IMR-90 (cell line): ENCODE measurements around the gene DSTYK. TPM values are rescaled to one million over a fixed set of nuclear protein-coding genes. Genes with fewer than 3 reads are reported as not detected.

Experiments used
- ATAC-seq: fragments of 200-7000 bp; cut with Tn5 transposase; 2 replicates; pipeline ENCODE4 v1.9.1; 2020; ENCODE audit warnings: low read depth, mild to moderate bottlenecking, moderate library complexity
- BruUV-seq: library from RNA; stranded (reverse); fragments of 400-500 nt; replicated peaks from 2 replicates; lab custom pipeline; 2021; lab: Mats Ljungman, UMichigan
- CTCF ChIA-PET: fragments of 300-600 bp; formaldehyde crosslinking; extraction: SDS; loops from one replicate; lab custom pipeline; 2021; ENCODE audit warnings: antibody characterized with exemption; lab: Yijun Ruan, JAX
- POLR2A ChIA-PET: fragments of 300-600 bp; sonication (Branson Sonifier 250); formaldehyde crosslinking; loops from one replicate; lab custom pipeline; 2022; ENCODE audit warnings: antibody characterized with exemption; ENCODE audit not compliant: unreplicated experiment; lab: Charles Lee
- DNase-seq: peaks from one replicate; pipeline ENCODE4 v3.0.0; 2013
- H2AFZ ChIP-seq: replicated peaks from 2 replicates; pipeline ENCODE3; 2013; ENCODE audit warnings: low read length, mild to moderate bottlenecking; ENCODE audit not compliant: poor library complexity
- H2AK5ac ChIP-seq: 2 replicates; pipeline ENCODE4 v1.6.1; 2013; ENCODE audit warnings: low read depth, low read length, inconsistent platforms
- H2AK9ac ChIP-seq: replicated peaks from 2 replicates; pipeline ENCODE3; 2013; ENCODE audit warnings: mild to moderate bottlenecking, low read depth, low read length, moderate library complexity; ENCODE audit not compliant: poor library complexity
- H2BK120ac ChIP-seq: 2 replicates; pipeline ENCODE4 v1.6.1; 2013; ENCODE audit warnings: low read depth, low read length, inconsistent platforms
- H2BK15ac ChIP-seq: 3 replicates; pipeline ENCODE4 v1.6.1; 2013; ENCODE audit warnings: low read depth, low read length, inconsistent platforms
- H2BK20ac ChIP-seq: 2 replicates; pipeline ENCODE4 v1.6.1; 2013; ENCODE audit warnings: low read depth, mild to moderate bottlenecking, inconsistent platforms, low read length, moderate library complexity
- H2BK5ac ChIP-seq: 2 replicates; pipeline ENCODE4 v1.6.1; 2013; ENCODE audit warnings: mild to moderate bottlenecking, low read depth, low read length, inconsistent platforms; ENCODE audit not compliant: poor library complexity, severe bottlenecking
- H3K14ac ChIP-seq: replicated peaks from 2 replicates; pipeline ENCODE4 v1.6.1; 2013; ENCODE audit warnings: low read depth, low read length, inconsistent platforms
- H3K18ac ChIP-seq: 2 replicates; pipeline ENCODE4 v1.6.1; 2013; ENCODE audit warnings: low read depth, low read length, control low read depth
- H3K23ac ChIP-seq: 2 replicates; pipeline ENCODE4 v1.6.1; 2013; ENCODE audit warnings: low read depth, low read length, inconsistent platforms
- H3K27ac ChIP-seq: 2 replicates; pipeline ENCODE4 v1.5.1; 2013; ENCODE audit warnings: mild to moderate bottlenecking, control low read depth, low read length; ENCODE audit not compliant: insufficient read depth
- H3K27me3 ChIP-seq: 2 replicates; pipeline ENCODE4 v1.6.1; 2013; ENCODE audit warnings: low read length; ENCODE audit not compliant: control insufficient read depth, insufficient read depth
- H3K36me3 ChIP-seq: 2 replicates; pipeline ENCODE4 v1.6.1; 2013; ENCODE audit warnings: low read length, mixed read lengths; ENCODE audit not compliant: control insufficient read depth, insufficient read depth
- H3K4ac ChIP-seq: 2 replicates; pipeline ENCODE4 v1.6.1; 2013; ENCODE audit warnings: low read depth, low read length, inconsistent platforms
- H3K4me1 ChIP-seq: 2 replicates; pipeline ENCODE4 v1.6.1; 2013; ENCODE audit warnings: low read length, mixed read lengths; ENCODE audit not compliant: control insufficient read depth, insufficient read depth
- H3K4me2 ChIP-seq: 2 replicates; pipeline ENCODE4 v1.6.1; 2013; ENCODE audit warnings: low read depth, mild to moderate bottlenecking, control low read depth, low read length, moderate library complexity
- H3K4me3 ChIP-seq: 2 replicates; pipeline ENCODE4 v1.5.1; 2013; ENCODE audit warnings: low read depth, mild to moderate bottlenecking, control low read depth, low read length, moderate library complexity; ENCODE audit not compliant: insufficient read depth
- H3K56ac ChIP-seq: 2 replicates; pipeline ENCODE4 v1.6.1; 2013; ENCODE audit warnings: low read length, inconsistent platforms; ENCODE audit not compliant: insufficient read depth; ENCODE audit errors: extremely low read depth
- H3K79me1 ChIP-seq, 2 experiments: 2 replicates each; pipeline ENCODE4 v1.6.1; 2013; ENCODE audit warnings: low read length in 2 of 2, inconsistent platforms in 1 of 2, low read depth in 1 of 2
- H3K9ac ChIP-seq: 2 replicates; pipeline ENCODE4 v1.6.1; 2013; ENCODE audit warnings: low read depth, low read length, control low read depth
- H3K9me1 ChIP-seq: 2 replicates; pipeline ENCODE4 v1.6.1; 2013; ENCODE audit warnings: low read length, inconsistent platforms; ENCODE audit not compliant: insufficient read depth
- H3K9me3 ChIP-seq: 2 replicates; pipeline ENCODE4 v1.6.1; 2013; ENCODE audit warnings: low read length; ENCODE audit not compliant: control insufficient read depth, insufficient read depth
- H4K20me1 ChIP-seq: 2 replicates; pipeline ENCODE4 v1.6.1; 2013; ENCODE audit warnings: low read length, inconsistent platforms; ENCODE audit not compliant: insufficient read depth
- H4K5ac ChIP-seq: 2 replicates; pipeline ENCODE4 v1.6.1; 2013; ENCODE audit warnings: mild to moderate bottlenecking, low read depth, low read length, control low read depth
- H4K8ac ChIP-seq, 2 experiments: 2 replicates each; pipeline ENCODE4 v1.6.1; 2013; ENCODE audit warnings: low read depth in 2 of 2, low read length in 2 of 2, control low read depth in 1 of 2, inconsistent platforms in 1 of 2
- H4K91ac ChIP-seq: 2 replicates; pipeline ENCODE4 v1.6.1; 2013; ENCODE audit warnings: low read depth, low read length, inconsistent platforms; ENCODE audit not compliant: insufficient read depth
- BHLHE40 ChIP-seq: fragments of 150-350 bp; IDR thresholded peaks from 2 replicates; pipeline ENCODE4 v1.6.1; 2016; ENCODE audit warnings: mild to moderate bottlenecking, low read depth, low read length
- CEBPB ChIP-seq: IDR thresholded peaks from 2 replicates; pipeline ENCODE4 v1.6.1; 2012; ENCODE audit warnings: low read depth, low read length, improper control_type of control experiment
- CHD1 ChIP-seq: IDR thresholded peaks from 2 replicates; pipeline ENCODE4 v1.6.1; 2012; ENCODE audit warnings: low read depth, low read length, improper control_type of control experiment
- FOS ChIP-seq: fragments of 150-350 bp; IDR thresholded peaks from 2 replicates; pipeline ENCODE4 v1.6.1; 2016; ENCODE audit warnings: low read depth, low read length
- MAFK ChIP-seq: IDR thresholded peaks from 2 replicates; pipeline ENCODE4 v1.6.1; 2012; ENCODE audit warnings: low read depth, low read length, improper control_type of control experiment
- MXI1 ChIP-seq: IDR thresholded peaks from 2 replicates; pipeline ENCODE4 v1.6.1; 2012; ENCODE audit warnings: low read depth, mild to moderate bottlenecking, low read length, moderate library complexity, borderline replicate concordance
- NFE2L2 ChIP-seq: fragments of 150-350 bp; IDR thresholded peaks from 2 replicates; pipeline ENCODE4 v1.6.1; 2016; ENCODE audit warnings: low read depth, mild to moderate bottlenecking, low read length
- POLR2A ChIP-seq: IDR thresholded peaks from 2 replicates; pipeline ENCODE4 v1.6.1; 2012; ENCODE audit warnings: mild to moderate bottlenecking, low read depth, low read length
- RAD21 ChIP-seq: IDR thresholded peaks from 2 replicates; pipeline ENCODE4 v1.6.1; 2012; ENCODE audit warnings: low read length, improper control_type of control experiment
- SMC3 ChIP-seq: fragments of 150-350 bp; IDR thresholded peaks from 2 replicates; pipeline ENCODE4 v1.6.1; 2016; ENCODE audit warnings: low read depth, mild to moderate bottlenecking, antibody characterized with exemption, low read length, moderate library complexity
- USF2 ChIP-seq: fragments of 150-350 bp; IDR thresholded peaks from 2 replicates; pipeline ENCODE4 v1.6.1; 2017; ENCODE audit warnings: mild to moderate bottlenecking, antibody characterized with exemption, low read length, low read depth
- WGBS, 2 experiments: methylation state at CpG; one replicate each; pipeline versions ENCODE4 v1.1.5 to v1.1.7; 2013; ENCODE audit warnings: missing lambda C conversion rate in 2 of 2; ENCODE audit not compliant: insufficient read length in 1 of 2; ENCODE audit errors: extremely low coverage in 2 of 2; 5-methylcytosine and 5-hydroxymethylcytosine counted together
- dilution Hi-C: fragments of 300-500 bp; cut with HindIII; formaldehyde crosslinking; loops from one replicate; pipeline ENCODE4 v1.14.3; 2018; ENCODE audit warnings: low sequenced_read_pairs; ENCODE audit not compliant: unreplicated experiment
- in situ Hi-C: fragments of 300-500 bp; cut with MboI; formaldehyde crosslinking; loops from 3 replicates; pipeline ENCODE4 v1.14.3; 2019; ENCODE audit warnings: low sequenced_read_pairs, inconsistent platforms, mixed read lengths
- intact Hi-C: fragments of 100-400 bp; cut with micrococcal nuclease; formaldehyde crosslinking; loops from 2 replicates; pipeline ENCODE4 v1.10.0; 2022
- polyA plus RNA-seq, 3 experiments: library from polyadenylated mRNA; depleted of rRNA; stranded (reverse); fragments of >200 nt; gene quantifications; 2 replicates each; pipeline ENCODE4 v1.2.3, GENCODE V29; 2012; ENCODE audit warnings: low replicate concordance in 1 of 3
- total RNA-seq: library from RNA; depleted of rRNA; stranded (reverse); fragments of >200 nt; gene quantifications from 2 replicates; pipeline ENCODE4 v1.2.3, GENCODE V29; 2012
- TF ChIP-seq, protein P1 (sequence below): conservative IDR thresholded peaks from 2 replicates; pipeline ENCODE4 v1.5.1; 2012; ENCODE audit warnings: mild to moderate bottlenecking, low read depth, low read length, improper control_type of control experiment
- TF ChIP-seq, protein P2 (sequence below): fragments of 150-350 bp; IDR thresholded peaks from 2 replicates; pipeline ENCODE4 v1.6.1; 2016; ENCODE audit warnings: low read depth, mild to moderate bottlenecking, low read length, moderate library complexity, borderline replicate concordance

Gene DSTYK
- total and polyA plus RNA-seq, 2 of the 4 experiments (the other 2 are of a cell fraction): 8.0 to 18.3 TPM

DNA sequence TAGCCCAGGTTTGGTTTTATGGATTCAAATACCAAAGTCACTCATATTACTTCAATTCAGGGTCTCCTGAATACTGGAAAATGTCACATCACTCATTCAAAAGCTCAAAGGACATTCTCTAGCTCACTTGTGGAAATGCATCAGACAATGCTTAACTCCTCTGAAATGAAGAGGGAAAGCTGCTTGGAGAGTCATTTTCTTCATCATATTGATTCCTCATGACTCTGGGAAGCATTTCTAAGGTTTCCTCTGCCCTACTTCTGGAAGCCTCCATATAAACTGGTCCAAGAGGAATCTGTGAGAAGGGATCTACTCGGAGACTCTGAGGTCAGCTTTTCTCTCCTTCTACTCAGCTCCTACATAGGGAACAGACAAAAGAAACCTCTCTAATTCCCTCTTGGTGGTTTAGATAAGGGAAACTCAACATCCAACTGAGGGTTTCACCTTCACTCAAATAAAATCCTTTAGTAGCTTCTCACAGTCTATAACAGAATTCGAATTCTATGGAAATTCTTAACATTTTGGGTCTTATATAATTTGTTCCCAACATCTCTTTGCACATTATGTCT is 53.4 kb downstream of the DSTYK start:
- Histone ChIP-seq H3K4ac (no peak overlapping the region), H3K4me1 (no peaks in the 10 kb centered on the region), H4K91ac (no peak overlapping the region), H3K56ac (no peak overlapping the region), H2BK15ac (no peak overlapping the region), H4K5ac (no peak overlapping the region), H2BK20ac (no peak overlapping the region), H3K4me2 (no peak overlapping the region), H2AK9ac (no peak overlapping the region), H2AK5ac (no peak overlapping the region), H4K20me1 (no peaks in the 10 kb centered on the region), H2BK5ac (no peak overlapping the region), H3K9me1 (no peaks in the 10 kb centered on the region), H2AFZ (no peak overlapping the region), H3K27ac (no peak overlapping the region), H3K79me1 (no peaks in the 10 kb centered on the region; a peak in 2 of 4 replicates), H3K9me3 (peaks cover 10% of the 10 kb centered on the region), H3K36me3 (peaks cover 59% of the 10 kb centered on the region), H3K23ac (no peak overlapping the region), H2BK120ac (no peak overlapping the region), H3K14ac (no peak overlapping the region), H4K8ac (no peak overlapping the region), H3K27me3 (no peaks in the 10 kb centered on the region), H3K9ac (no peak overlapping the region), H3K4me3 (no peak overlapping the region), H3K18ac (no peak overlapping the region)
- in situ Hi-C loops (no loop called here), intact Hi-C loops (no loop called here), dilution Hi-C loops (no loop called here)
- ATAC-seq (no peak), DNase-seq (no peak)
- TF ChIP-seq BHLHE40 (no peak), MAFK (no peak), CEBPB (no peak), CHD1 (no peak), RAD21 (no peak), FOS (no peak), MXI1 (no peak), USF2 (no peak), NFE2L2 (no peak), POLR2A (no peak), SMC3 (no peak)
- TF ChIP-seq, protein P1, sequence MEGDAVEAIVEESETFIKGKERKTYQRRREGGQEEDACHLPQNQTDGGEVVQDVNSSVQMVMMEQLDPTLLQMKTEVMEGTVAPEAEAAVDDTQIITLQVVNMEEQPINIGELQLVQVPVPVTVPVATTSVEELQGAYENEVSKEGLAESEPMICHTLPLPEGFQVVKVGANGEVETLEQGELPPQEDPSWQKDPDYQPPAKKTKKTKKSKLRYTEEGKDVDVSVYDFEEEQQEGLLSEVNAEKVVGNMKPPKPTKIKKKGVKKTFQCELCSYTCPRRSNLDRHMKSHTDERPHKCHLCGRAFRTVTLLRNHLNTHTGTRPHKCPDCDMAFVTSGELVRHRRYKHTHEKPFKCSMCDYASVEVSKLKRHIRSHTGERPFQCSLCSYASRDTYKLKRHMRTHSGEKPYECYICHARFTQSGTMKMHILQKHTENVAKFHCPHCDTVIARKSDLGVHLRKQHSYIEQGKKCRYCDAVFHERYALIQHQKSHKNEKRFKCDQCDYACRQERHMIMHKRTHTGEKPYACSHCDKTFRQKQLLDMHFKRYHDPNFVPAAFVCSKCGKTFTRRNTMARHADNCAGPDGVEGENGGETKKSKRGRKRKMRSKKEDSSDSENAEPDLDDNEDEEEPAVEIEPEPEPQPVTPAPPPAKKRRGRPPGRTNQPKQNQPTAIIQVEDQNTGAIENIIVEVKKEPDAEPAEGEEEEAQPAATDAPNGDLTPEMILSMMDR: no peak
- TF ChIP-seq, protein P2, sequence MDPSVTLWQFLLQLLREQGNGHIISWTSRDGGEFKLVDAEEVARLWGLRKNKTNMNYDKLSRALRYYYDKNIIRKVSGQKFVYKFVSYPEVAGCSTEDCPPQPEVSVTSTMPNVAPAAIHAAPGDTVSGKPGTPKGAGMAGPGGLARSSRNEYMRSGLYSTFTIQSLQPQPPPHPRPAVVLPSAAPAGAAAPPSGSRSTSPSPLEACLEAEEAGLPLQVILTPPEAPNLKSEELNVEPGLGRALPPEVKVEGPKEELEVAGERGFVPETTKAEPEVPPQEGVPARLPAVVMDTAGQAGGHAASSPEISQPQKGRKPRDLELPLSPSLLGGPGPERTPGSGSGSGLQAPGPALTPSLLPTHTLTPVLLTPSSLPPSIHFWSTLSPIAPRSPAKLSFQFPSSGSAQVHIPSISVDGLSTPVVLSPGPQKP: no peak
- no CpG with 5 or more reads among the region's 2 CpGs for WGBS, 2 experiments
- BruUV-seq: no TSS peak
- ChIA-PET CTCF (interaction anchor here (0.7 to 1.0 kb wide), 2 partner anchors 17 to 32 kb away, joined by 3 to 4 read pairs; no protein-coding TSS in a partner anchor), POLR2A (no interaction called here)
